ENCODE measurements around the gene NCAN. TPM values are rescaled to one million over a fixed set of nuclear protein-coding genes. Genes with fewer than 3 reads are reported as not detected.

The NCAN gene
- total and polyA plus RNA-seq, 2 of the 13 experiments (the other 11 are each of a cell fraction or from before 2014, with no cell fraction given), result not detected

GRCh38 chr19:19170053-19170872, 41.5 kb upstream of the NCAN start, which contains the start of gene MEF2B (continued):
- no peak for TF ChIP-seq SKIL (CRISPR knock-in tag; IDR thresholded peaks at IDR 0.05; ENCODE audit: borderline replicate concordance)
- TF ChIP-seq SMARCE1 (IDR thresholded peaks at IDR 0.05; ENCODE audit: borderline replicate concordance), result no peak
- TF ChIP-seq MAFK (conservative IDR thresholded peaks at IDR 0.05 in 1 of 2, IDR thresholded peaks at IDR 0.05 in 1 of 2; ENCODE audit: low read length in 2 of 2), result no peak
- no peak for TF ChIP-seq ZBTB14 (CRISPR knock-in tag; IDR thresholded peaks at IDR 0.05)
- no peak for TF ChIP-seq ZNF75D (CRISPR knock-in tag; IDR thresholded peaks at IDR 0.05; ENCODE audit: borderline replicate concordance)
- TF ChIP-seq ZNF562 (CRISPR knock-in tag; IDR thresholded peaks at IDR 0.05; ENCODE audit: borderline replicate concordance), result no peak
- TF ChIP-seq SOX13 (IDR thresholded peaks at IDR 0.05), result no peak
- no peak for TF ChIP-seq SOX13 (CRISPR knock-in tag; conservative IDR thresholded peaks at IDR 0.05 in 1 of 2, IDR thresholded peaks at IDR 0.05 in 1 of 2)
- no peak for TF ChIP-seq NONO (IDR thresholded peaks at IDR 0.05)
- 0 out of 2 replicates have a peak, but pooled peaks have one; percentile 23 for TF ChIP-seq NONO (CRISPR knock-in tag; conservative IDR thresholded peaks at IDR 0.05)
- no peak for TF ChIP-seq ZNF780A (CRISPR knock-in tag; IDR thresholded peaks at IDR 0.05)
- TF ChIP-seq SNAPC4 (CRISPR knock-in tag; IDR thresholded peaks at IDR 0.05), result 0 out of 2 replicates have a peak, but pooled peaks have one; percentile 21
- peak; percentile 86 for TF ChIP-seq ZNF687 (CRISPR knock-in tag; IDR thresholded peaks at IDR 0.05)
- no peak for TF ChIP-seq SSRP1 (CRISPR knock-in tag; IDR thresholded peaks at IDR 0.05)
- no peak for TF ChIP-seq SRSF9 (IDR thresholded peaks at IDR 0.05; ENCODE audit: borderline replicate concordance, insufficient read depth, low read depth, low read length, poor library complexity, severe bottlenecking)
- no peak for TF ChIP-seq MED13 (CRISPR knock-in tag; IDR thresholded peaks at IDR 0.05)

Data from HepG2 (cell line).